ENCODE data around the gene SMYD4. TPM values are rescaled to one million over a fixed set of nuclear protein-coding genes. Genes with fewer than 3 reads are reported as not detected.

SMYD4 gene
- total and polyA plus RNA-seq, 2 experiments from 2014 or later: 17.0 to 21.9 TPM

- Histone ChIP-seq H3K36me3 (ENCODE audit: insufficient read depth) (0 out of 2 replicates have a peak, but pooled peaks cover 11% of the 10 kb centered on the region), H3K79me2 (replicated peaks; ENCODE audit: insufficient read depth) (peaks cover 6% of the 10 kb centered on the region), H4K20me1 (replicated peaks; ENCODE audit: insufficient read depth) (peaks cover 13% of the 10 kb centered on the region), H3K4me2 (no peak overlapping the region), H3K4me1 (ENCODE audit: insufficient read depth) (no peaks in the 10 kb centered on the region), H2AFZ (no peak overlapping the region), H3K27me3 (ENCODE audit: insufficient read depth) (no peaks in the 10 kb centered on the region), H3F3A (replicated peaks; ENCODE audit: low read depth) (no peaks in the 10 kb centered on the region), H3K9me2 (ENCODE audit: insufficient read depth) (no peaks in the 10 kb centered on the region), H3K4me3 (no peak overlapping the region), H3K27ac (ENCODE audit: low read depth) (no peak overlapping the region)
- TF ChIP-seq REST (IDR thresholded peaks at IDR 0.05; ENCODE audit: unreplicated experiment) (no peak), ZNF331 (CRISPR knock-in tag; IDR thresholded peaks at IDR 0.05; ENCODE audit: low read depth) (no peak), CREB1 (CRISPR knock-in tag; IDR thresholded peaks at IDR 0.05; ENCODE audit: low read depth) (no peak), ZNF114 (CRISPR knock-in tag; IDR thresholded peaks at IDR 0.05) (no peak), EZH2phosphoT487 (IDR thresholded peaks at IDR 0.05; ENCODE audit: unreplicated experiment) (no peak), POLR2AphosphoS5 (IDR thresholded peaks at IDR 0.05; ENCODE audit: low read depth) (no peak), JUNB (IDR thresholded peaks at IDR 0.05; ENCODE audit: unreplicated experiment) (no peak), NANOG (IDR thresholded peaks at IDR 0.05; ENCODE audit: borderline replicate concordance) (no peak), CTCF (conservative IDR thresholded peaks at IDR 0.05; ENCODE audit: low read depth in 2 of 2) (no peak), STAT1 (IDR thresholded peaks at IDR 0.05; ENCODE audit: unreplicated experiment) (no peak)
- TF ChIP-seq, protein P1, sequence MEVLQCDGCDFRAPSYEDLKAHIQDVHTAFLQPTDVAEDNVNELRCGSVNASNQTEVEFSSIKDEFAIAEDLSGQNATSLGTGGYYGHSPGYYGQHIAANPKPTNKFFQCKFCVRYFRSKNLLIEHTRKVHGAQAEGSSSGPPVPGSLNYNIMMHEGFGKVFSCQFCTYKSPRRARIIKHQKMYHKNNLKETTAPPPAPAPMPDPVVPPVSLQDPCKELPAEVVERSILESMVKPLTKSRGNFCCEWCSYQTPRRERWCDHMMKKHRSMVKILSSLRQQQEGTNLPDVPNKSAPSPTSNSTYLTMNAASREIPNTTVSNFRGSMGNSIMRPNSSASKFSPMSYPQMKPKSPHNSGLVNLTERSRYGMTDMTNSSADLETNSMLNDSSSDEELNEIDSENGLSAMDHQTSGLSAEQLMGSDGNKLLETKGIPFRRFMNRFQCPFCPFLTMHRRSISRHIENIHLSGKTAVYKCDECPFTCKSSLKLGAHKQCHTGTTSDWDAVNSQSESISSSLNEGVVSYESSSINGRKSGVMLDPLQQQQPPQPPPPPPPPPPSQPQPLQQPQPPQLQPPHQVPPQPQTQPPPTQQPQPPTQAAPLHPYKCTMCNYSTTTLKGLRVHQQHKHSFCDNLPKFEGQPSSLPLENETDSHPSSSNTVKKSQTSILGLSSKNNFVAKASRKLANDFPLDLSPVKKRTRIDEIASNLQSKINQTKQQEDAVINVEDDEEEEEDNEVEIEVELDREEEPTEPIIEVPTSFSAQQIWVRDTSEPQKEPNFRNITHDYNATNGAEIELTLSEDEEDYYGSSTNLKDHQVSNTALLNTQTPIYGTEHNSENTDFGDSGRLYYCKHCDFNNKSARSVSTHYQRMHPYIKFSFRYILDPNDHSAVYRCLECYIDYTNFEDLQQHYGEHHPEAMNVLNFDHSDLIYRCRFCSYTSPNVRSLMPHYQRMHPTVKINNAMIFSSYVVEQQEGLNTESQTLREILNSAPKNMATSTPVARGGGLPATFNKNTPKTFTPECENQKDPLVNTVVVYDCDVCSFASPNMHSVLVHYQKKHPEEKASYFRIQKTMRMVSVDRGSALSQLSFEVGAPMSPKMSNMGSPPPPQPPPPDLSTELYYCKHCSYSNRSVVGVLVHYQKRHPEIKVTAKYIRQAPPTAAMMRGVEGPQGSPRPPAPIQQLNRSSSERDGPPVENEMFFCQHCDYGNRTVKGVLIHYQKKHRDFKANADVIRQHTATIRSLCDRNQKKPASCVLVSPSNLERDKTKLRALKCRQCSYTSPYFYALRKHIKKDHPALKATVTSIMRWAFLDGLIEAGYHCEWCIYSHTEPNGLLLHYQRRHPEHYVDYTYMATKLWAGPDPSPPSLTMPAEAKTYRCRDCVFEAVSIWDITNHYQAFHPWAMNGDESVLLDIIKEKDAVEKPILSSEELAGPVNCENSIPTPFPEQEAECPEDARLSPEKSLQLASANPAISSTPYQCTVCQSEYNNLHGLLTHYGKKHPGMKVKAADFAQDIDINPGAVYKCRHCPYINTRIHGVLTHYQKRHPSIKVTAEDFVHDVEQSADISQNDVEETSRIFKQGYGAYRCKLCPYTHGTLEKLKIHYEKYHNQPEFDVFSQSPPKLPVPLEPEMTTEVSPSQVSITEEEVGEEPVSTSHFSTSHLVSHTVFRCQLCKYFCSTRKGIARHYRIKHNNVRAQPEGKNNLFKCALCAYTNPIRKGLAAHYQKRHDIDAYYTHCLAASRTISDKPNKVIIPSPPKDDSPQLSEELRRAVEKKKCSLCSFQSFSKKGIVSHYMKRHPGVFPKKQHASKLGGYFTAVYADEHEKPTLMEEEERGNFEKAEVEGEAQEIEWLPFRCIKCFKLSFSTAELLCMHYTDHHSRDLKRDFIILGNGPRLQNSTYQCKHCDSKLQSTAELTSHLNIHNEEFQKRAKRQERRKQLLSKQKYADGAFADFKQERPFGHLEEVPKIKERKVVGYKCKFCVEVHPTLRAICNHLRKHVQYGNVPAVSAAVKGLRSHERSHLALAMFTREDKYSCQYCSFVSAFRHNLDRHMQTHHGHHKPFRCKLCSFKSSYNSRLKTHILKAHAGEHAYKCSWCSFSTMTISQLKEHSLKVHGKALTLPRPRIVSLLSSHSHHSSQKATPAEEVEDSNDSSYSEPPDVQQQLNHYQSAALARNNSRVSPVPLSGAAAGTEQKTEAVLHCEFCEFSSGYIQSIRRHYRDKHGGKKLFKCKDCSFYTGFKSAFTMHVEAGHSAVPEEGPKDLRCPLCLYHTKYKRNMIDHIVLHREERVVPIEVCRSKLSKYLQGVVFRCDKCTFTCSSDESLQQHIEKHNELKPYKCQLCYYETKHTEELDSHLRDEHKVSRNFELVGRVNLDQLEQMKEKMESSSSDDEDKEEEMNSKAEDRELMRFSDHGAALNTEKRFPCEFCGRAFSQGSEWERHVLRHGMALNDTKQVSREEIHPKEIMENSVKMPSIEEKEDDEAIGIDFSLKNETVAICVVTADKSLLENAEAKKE (CRISPR knock-in tag; IDR thresholded peaks at IDR 0.05): no peak
- TF ChIP-seq, protein P2, sequence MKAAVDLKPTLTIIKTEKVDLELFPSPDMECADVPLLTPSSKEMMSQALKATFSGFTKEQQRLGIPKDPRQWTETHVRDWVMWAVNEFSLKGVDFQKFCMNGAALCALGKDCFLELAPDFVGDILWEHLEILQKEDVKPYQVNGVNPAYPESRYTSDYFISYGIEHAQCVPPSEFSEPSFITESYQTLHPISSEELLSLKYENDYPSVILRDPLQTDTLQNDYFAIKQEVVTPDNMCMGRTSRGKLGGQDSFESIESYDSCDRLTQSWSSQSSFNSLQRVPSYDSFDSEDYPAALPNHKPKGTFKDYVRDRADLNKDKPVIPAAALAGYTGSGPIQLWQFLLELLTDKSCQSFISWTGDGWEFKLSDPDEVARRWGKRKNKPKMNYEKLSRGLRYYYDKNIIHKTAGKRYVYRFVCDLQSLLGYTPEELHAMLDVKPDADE (IDR thresholded peaks at IDR 0.05): no peak
- H3K9me3 Mint-ChIP-seq: no peaks in the 10 kb centered on the region
- no peaks in the 10 kb centered on the region for H3K4me1 Mint-ChIP-seq
- H3K4me3 Mint-ChIP-seq: no peak overlapping the region
- DNase-seq (ENCODE audit: low spot score) (no peak), ATAC-seq (no peak)
- peaks cover 46% of the 10 kb centered on the region for H3K36me3 Mint-ChIP-seq (ENCODE audit: low read depth)
- no peaks in the 10 kb centered on the region for H3K27me3 Mint-ChIP-seq (ENCODE audit: insufficient read depth, low read depth, poor library complexity)
- H3K27ac Mint-ChIP-seq: no peak overlapping the region
Measured at GRCh38 chr17:1803280-1803679, 26.4 kb downstream of the SMYD4 start.
